Measurements from ENCODE around the gene FAM24A. TPM values are rescaled to one million over a fixed set of nuclear protein-coding genes. Genes with fewer than 3 reads are reported as not detected.

Gene FAM24A
- total RNA-seq, 1 experiment from 2014 or later, result not detected

DNA sequence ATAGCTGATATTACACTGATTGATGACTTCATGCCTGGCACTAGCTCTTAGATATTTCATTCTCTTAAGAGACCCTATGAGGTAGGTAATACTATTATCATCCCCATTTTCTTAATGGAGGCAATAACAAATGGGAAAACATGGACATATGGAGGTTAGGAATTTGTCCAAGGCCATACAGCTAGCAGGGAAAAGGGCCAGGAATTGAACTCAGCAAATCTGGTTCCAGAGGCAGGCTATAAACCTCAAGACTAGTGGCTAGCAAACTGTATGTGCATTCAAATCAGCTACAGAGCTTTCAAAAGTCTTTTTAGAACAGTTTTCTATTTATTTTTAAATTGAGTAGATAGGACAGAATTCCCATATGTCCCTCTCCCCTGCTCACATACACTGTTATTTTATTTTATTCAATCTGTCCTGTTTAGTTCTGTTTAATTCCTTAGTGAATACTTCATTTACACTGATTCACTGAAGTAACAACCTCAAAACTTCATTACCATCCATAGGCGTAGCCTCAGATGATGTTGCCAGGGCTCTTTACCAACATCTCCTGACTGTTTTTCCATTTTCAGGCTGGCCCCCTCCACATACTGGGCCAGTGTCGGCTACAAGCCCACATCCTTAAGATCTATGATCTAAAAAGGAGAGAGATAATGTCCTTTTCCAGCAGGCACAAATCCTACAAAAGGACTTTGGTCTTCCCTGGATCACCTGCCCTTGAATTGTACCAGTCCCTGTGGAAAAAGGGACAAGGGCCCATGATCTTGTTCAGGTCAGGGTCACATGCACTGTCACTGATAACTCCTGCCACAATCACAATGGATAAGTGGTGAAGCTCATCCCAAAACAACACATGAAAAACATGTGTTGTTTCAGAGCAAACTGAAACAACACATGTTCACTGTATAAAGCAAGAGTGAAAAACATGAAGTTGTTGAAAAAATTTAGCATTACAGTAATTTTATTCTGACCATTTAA is 46.9 kb upstream of the FAM24A start:
- intact Hi-C loops (cut with micrococcal nuclease), result loop anchor here (2.0 kb wide), 1 partner anchor 13 kb away; no protein-coding TSS in a partner anchor

DNA sequence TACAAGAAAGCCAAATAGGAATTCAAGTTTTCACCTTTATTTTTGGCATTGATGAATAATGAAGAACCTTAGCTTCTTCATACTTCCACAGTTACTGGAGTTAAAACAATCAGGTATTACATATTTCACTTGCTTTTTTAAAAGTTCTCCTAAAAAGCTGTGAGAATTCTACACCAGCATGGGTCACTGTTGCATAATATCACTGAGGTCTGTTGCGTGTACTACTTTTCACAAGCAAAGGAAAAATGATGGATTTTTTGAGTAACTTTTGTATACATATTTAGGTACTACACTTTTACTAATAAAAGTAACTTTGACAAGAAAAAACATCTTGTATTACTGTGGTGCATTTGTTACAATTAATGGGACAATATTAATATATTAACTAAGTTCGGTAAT is 46.2 kb upstream of the FAM24A start:
- no peaks in the 10 kb centered on the region for H3K27me3 ChIP-seq (ENCODE audit: low read length)
- peak overlapping the region; percentile 69; the same call in 1 of the 2 replicates for H3K4me2 ChIP-seq (ENCODE audit: low read length)

More for the DNA sequence above, 46.9 kb upstream of the FAM24A start:
- no peak for ATAC-seq
- peaks cover 3% of the 10 kb centered on the region; the same call in 1 of the 2 replicates for H3K36me3 ChIP-seq (ENCODE audit: low read depth, low read length)
- no TSS peak for BruUV-seq (replicated peaks)
- H3K9ac ChIP-seq (ENCODE audit: low read length), result no peak overlapping the region
- H3K4me1 ChIP-seq (ENCODE audit: insufficient read depth, low read length), result peaks cover 44% of the 10 kb centered on the region
- POLR2A ChIA-PET (ENCODE audit: unreplicated experiment), result interaction anchor here (0.6 kb wide), 1 partner anchor 16 kb away, joined by 3 read pairs; no protein-coding TSS in a partner anchor
- no peak overlapping the region for H2AFZ ChIP-seq (ENCODE audit: low read length)
- H3K27ac ChIP-seq (ENCODE audit: low read length), result peak overlapping the region; percentile 65; the same call in 1 of the 2 replicates
- TF ChIP-seq EZH2phosphoT487 (IDR thresholded peaks at IDR 0.05; ENCODE audit: borderline replicate concordance, low read length), result no peak
- TF ChIP-seq, protein P1, sequence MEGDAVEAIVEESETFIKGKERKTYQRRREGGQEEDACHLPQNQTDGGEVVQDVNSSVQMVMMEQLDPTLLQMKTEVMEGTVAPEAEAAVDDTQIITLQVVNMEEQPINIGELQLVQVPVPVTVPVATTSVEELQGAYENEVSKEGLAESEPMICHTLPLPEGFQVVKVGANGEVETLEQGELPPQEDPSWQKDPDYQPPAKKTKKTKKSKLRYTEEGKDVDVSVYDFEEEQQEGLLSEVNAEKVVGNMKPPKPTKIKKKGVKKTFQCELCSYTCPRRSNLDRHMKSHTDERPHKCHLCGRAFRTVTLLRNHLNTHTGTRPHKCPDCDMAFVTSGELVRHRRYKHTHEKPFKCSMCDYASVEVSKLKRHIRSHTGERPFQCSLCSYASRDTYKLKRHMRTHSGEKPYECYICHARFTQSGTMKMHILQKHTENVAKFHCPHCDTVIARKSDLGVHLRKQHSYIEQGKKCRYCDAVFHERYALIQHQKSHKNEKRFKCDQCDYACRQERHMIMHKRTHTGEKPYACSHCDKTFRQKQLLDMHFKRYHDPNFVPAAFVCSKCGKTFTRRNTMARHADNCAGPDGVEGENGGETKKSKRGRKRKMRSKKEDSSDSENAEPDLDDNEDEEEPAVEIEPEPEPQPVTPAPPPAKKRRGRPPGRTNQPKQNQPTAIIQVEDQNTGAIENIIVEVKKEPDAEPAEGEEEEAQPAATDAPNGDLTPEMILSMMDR (conservative IDR thresholded peaks at IDR 0.05; ENCODE audit: low read depth, low read length), result no peak
- no peak for TF ChIP-seq EZH2 (IDR thresholded peaks at IDR 0.05; ENCODE audit: low read length, unreplicated experiment)
- H3K9me3 ChIP-seq (ENCODE audit: low read length), result no peaks in the 10 kb centered on the region
- H3K4me3 ChIP-seq (ENCODE audit: low read length), result no peak overlapping the region
- H3K27me3 ChIP-seq (ENCODE audit: low read length), result no peaks in the 10 kb centered on the region
- H3K79me2 ChIP-seq (ENCODE audit: low read length), result peaks cover 90% of the 10 kb centered on the region
- no peak overlapping the region for H3K4me2 ChIP-seq (ENCODE audit: low read length)
- H4K20me1 ChIP-seq (ENCODE audit: low read length), result no peaks in the 10 kb centered on the region
- no peaks in the 10 kb centered on the region for H3K9me2 ChIP-seq (replicated peaks; ENCODE audit: low read length)
- peaks cover 7% of the 10 kb centered on the region for H3F3A ChIP-seq (ENCODE audit: low read length, unreplicated experiment)
- DNase-seq, result no peak
- CTCF ChIA-PET, result no interaction called here

More for the DNA sequence above, 46.2 kb upstream of the FAM24A start:
- Histone ChIP-seq H3K79me2 (ENCODE audit: low read length) (peaks cover 86% of the 10 kb centered on the region), H2AFZ (ENCODE audit: low read length) (no peak overlapping the region), H3K4me3 (ENCODE audit: low read length) (no peak overlapping the region), H3K36me3 (ENCODE audit: low read depth, low read length) (no peaks in the 10 kb centered on the region), H3K4me1 (ENCODE audit: insufficient read depth, low read length) (peaks cover 44% of the 10 kb centered on the region), H4K20me1 (ENCODE audit: low read length) (no peaks in the 10 kb centered on the region), H3K9me2 (replicated peaks; ENCODE audit: low read length) (no peaks in the 10 kb centered on the region), H3K27ac (ENCODE audit: low read length) (peak overlapping the region; percentile 65), H3K9me3 (ENCODE audit: low read length) (no peaks in the 10 kb centered on the region), H3K9ac (ENCODE audit: low read length) (no peak overlapping the region), H3F3A (ENCODE audit: low read length, unreplicated experiment) (peaks cover 7% of the 10 kb centered on the region)
- ATAC-seq, result no peak
- ChIA-PET POLR2A (ENCODE audit: unreplicated experiment) (interaction anchor here (0.6 to 1.2 kb wide), 2 partner anchors 9 to 17 kb away, joined by 3 to 11 read pairs; no protein-coding TSS in a partner anchor), CTCF (no interaction called here)
- no TSS peak for BruUV-seq (replicated peaks)
- intact Hi-C loops (cut with micrococcal nuclease), result loop anchor here (2.0 kb wide), 1 partner anchor 13 kb away; no protein-coding TSS in a partner anchor
- TF ChIP-seq EZH2phosphoT487 (IDR thresholded peaks at IDR 0.05; ENCODE audit: borderline replicate concordance, low read length), result no peak
- no peak for TF ChIP-seq EZH2 (IDR thresholded peaks at IDR 0.05; ENCODE audit: low read length, unreplicated experiment)
- TF ChIP-seq, protein P1 (conservative IDR thresholded peaks at IDR 0.05; ENCODE audit: low read depth, low read length), result no peak
- DNase-seq, result no peak
